ENCODE results near the gene TTC13.
"Not testable (repeated sequence)": the region's sequence is repeated elsewhere in the genome, so short reads cannot be mapped to it uniquely, and the experiment has no call there.

The TTC13 gene, protein sequence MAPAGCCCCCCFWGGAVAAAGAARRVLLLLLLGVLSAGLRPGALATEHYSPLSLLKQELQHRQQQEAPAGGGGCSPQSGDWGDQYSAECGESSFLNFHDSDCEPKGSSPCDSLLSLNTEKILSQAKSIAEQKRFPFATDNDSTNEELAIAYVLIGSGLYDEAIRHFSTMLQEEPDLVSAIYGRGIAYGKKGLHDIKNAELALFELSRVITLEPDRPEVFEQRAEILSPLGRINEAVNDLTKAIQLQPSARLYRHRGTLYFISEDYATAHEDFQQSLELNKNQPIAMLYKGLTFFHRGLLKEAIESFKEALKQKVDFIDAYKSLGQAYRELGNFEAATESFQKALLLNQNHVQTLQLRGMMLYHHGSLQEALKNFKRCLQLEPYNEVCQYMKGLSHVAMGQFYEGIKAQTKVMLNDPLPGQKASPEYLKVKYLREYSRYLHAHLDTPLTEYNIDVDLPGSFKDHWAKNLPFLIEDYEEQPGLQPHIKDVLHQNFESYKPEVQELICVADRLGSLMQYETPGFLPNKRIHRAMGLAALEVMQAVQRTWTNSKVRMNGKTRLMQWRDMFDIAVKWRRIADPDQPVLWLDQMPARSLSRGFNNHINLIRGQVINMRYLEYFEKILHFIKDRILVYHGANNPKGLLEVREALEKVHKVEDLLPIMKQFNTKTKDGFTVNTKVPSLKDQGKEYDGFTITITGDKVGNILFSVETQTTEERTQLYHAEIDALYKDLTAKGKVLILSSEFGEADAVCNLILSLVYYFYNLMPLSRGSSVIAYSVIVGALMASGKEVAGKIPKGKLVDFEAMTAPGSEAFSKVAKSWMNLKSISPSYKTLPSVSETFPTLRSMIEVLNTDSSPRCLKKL

DNA sequence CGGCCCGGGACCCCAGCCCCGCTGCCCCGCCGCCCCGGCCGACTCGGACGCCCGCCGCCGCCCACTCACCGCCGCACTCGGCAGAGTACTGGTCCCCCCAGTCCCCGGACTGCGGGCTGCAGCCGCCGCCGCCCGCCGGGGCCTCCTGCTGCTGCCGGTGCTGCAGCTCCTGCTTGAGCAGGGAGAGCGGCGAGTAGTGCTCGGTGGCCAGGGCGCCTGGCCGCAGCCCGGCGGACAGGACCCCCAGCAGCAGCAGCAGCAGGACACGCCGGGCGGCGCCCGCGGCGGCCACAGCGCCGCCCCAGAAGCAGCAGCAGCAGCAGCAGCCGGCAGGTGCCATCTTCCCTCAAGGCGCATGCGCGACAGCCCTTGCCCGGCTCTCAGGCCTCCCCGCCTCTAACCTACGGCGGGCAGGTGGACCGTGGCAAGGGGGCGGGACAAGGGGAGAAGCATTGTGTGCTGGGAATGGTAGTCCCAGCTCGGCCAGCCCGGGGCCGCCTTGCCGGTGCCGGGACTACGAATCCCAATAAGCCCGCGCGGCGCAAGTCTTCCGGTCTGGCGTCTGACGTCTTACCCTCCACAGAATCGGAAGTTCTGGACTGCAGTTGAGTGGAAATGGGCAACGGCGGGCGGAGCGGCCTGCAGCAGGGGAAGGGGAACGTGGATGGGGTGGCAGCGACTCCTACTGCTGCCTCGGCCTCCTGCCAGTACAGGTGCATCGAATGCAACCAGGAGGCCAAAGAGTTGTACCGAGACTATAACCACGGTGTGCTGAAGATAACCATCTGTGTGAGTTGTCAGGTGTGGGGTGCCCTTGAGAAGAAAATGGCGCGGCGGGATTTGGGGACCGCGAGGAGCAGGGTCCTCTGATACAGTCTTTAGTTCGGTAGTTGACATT lies at the start of gene TTC13, which contains the start of gene ARV1:
TTC13 (minus strand) TSS at position 371 of the 898 bp plus-strand sequence; CDS start at position 340, 31 bp downstream.
ARV1 (plus strand) TSS at position 604 of the 898 bp plus-strand sequence; CDS start at position 616, 12 bp downstream.
- Histone ChIP-seq H3K4me3 (ENCODE audit: low read length) (peak within 1 kb of the TSS; percentile 90), H3K9ac (ENCODE audit: low read depth, low read length) (peak within 1 kb of the TSS; percentile 70; the same call in 1 of the 2 replicates), H3K36me3 (ENCODE audit: insufficient read depth, low read depth, low read length) (peaks cover 6% of the 10 kb centered on the region), H3K27ac (ENCODE audit: low read length) (no peak within 1 kb of the TSS), H3K4me1 (ENCODE audit: insufficient read depth, low read length) (no peaks in the 10 kb centered on the region), H3K27me3 (ENCODE audit: insufficient read depth, low read length) (peaks cover 71% of the 10 kb centered on the region), H3K9me3 (ENCODE audit: insufficient read depth, low read depth, low read length) (no peaks in the 10 kb centered on the region)

GRCh38 chr1:231027971-231028370 lies 49.3 kb upstream of the TTC13 start:
- Histone ChIP-seq H3K4me1 (ENCODE audit: insufficient read depth, low read length) (no peaks in the 10 kb centered on the region), H3K9ac (ENCODE audit: low read depth, low read length) (no peak overlapping the region), H3K36me3 (ENCODE audit: insufficient read depth, low read depth, low read length) (no peaks in the 10 kb centered on the region), H3K27ac (ENCODE audit: low read length) (no peak overlapping the region), H3K27me3 (ENCODE audit: insufficient read depth, low read length) (peaks cover 22% of the 10 kb centered on the region), H3K4me3 (ENCODE audit: low read length) (no peak overlapping the region), H3K9me3 (ENCODE audit: insufficient read depth, low read depth, low read length) (no peaks in the 10 kb centered on the region)

- Histone ChIP-seq H3K27me3 (ENCODE audit: insufficient read depth, low read length) (peaks cover 19% of the 10 kb centered on the region), H3K9ac (ENCODE audit: low read depth, low read length) (no peak overlapping the region), H3K36me3 (ENCODE audit: insufficient read depth, low read depth, low read length) (no peaks in the 10 kb centered on the region), H3K27ac (ENCODE audit: low read length) (no peak overlapping the region), H3K9me3 (ENCODE audit: insufficient read depth, low read depth, low read length) (no peaks in the 10 kb centered on the region), H3K4me3 (ENCODE audit: low read length) (no peak overlapping the region), H3K4me1 (ENCODE audit: insufficient read depth, low read length) (no peaks in the 10 kb centered on the region)
Observed at GRCh38 chr1:231027136-231027925, 48.7 kb upstream of the TTC13 start.

- no peaks in the 10 kb centered on the region for H3K36me3 ChIP-seq (ENCODE audit: insufficient read depth, low read depth, low read length)
- H3K4me3 ChIP-seq (ENCODE audit: low read length): no peak overlapping the region
- H3K4me1 ChIP-seq (ENCODE audit: insufficient read depth, low read length): no peaks in the 10 kb centered on the region
- peaks cover 19% of the 10 kb centered on the region for H3K27me3 ChIP-seq (ENCODE audit: insufficient read depth, low read length)
- no peak overlapping the region for H3K27ac ChIP-seq (ENCODE audit: low read length)
- no peaks in the 10 kb centered on the region for H3K9me3 ChIP-seq (ENCODE audit: insufficient read depth, low read depth, low read length)
- no peak overlapping the region for H3K9ac ChIP-seq (ENCODE audit: low read depth, low read length)
Observed at GRCh38 chr1:231026576-231026975, 47.9 kb upstream of the TTC13 start.

DNA sequence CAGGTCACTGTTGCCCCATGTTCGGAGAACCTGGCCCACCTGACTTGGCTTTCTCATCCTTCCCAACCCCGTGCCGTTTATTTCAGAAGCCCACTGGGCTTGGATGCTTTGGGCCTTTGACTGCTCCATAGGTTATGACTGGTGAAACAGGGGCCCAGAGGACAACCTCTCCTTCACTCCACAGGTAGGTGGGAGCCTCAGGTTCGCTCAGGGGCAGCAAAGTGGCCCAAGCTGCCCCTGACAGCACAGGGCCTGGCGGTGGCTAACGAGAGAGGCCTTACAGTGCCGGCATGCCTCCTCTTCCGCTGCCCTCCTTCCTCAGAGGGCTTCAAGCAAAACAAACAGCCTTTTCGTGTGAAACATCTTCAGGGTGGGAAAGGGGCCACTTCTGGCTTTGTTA lies 44.5 kb upstream of the TTC13 start:
- H3K36me3 ChIP-seq (ENCODE audit: insufficient read depth, low read depth, low read length): no peaks in the 10 kb centered on the region
- peaks cover 17% of the 10 kb centered on the region for H3K4me1 ChIP-seq (ENCODE audit: insufficient read depth, low read length)
- no peak overlapping the region for H3K9ac ChIP-seq (ENCODE audit: low read depth, low read length)
- no peak overlapping the region for H3K27ac ChIP-seq (ENCODE audit: low read length)
- H3K9me3 ChIP-seq (ENCODE audit: insufficient read depth, low read depth, low read length): no peaks in the 10 kb centered on the region
- no peak overlapping the region for H3K4me3 ChIP-seq (ENCODE audit: low read length)
- peaks cover 32% of the 10 kb centered on the region for H3K27me3 ChIP-seq (ENCODE audit: insufficient read depth, low read length)

GRCh38 chr1:231022543-231022942 lies 43.9 kb upstream of the TTC13 start:
- not testable (repeated sequence) for H3K9me3 ChIP-seq (ENCODE audit: insufficient read depth, low read depth, low read length); H3K36me3 ChIP-seq (ENCODE audit: insufficient read depth, low read depth, low read length); H3K9ac ChIP-seq (ENCODE audit: low read depth, low read length); H3K27ac ChIP-seq (ENCODE audit: low read length); H3K4me3 ChIP-seq (ENCODE audit: low read length)
- Histone ChIP-seq H3K4me1 (ENCODE audit: insufficient read depth, low read length) (peaks cover 17% of the 10 kb centered on the region), H3K27me3 (ENCODE audit: insufficient read depth, low read length) (peaks cover 26% of the 10 kb centered on the region)

GRCh38 chr1:231021540-231022031 lies 42.9 kb upstream of the TTC13 start:
- no peak overlapping the region for H3K9ac ChIP-seq (ENCODE audit: low read depth, low read length)
- no peaks in the 10 kb centered on the region for H3K9me3 ChIP-seq (ENCODE audit: insufficient read depth, low read depth, low read length)
- H3K27ac ChIP-seq (ENCODE audit: low read length): no peak overlapping the region
- H3K4me1 ChIP-seq (ENCODE audit: insufficient read depth, low read length): peaks cover 17% of the 10 kb centered on the region
- no peaks in the 10 kb centered on the region for H3K36me3 ChIP-seq (ENCODE audit: insufficient read depth, low read depth, low read length)
- no peak overlapping the region; the same call in 1 of the 2 replicates for H3K4me3 ChIP-seq (ENCODE audit: low read length)
- H3K27me3 ChIP-seq (ENCODE audit: insufficient read depth, low read length): peaks cover 19% of the 10 kb centered on the region

DNA sequence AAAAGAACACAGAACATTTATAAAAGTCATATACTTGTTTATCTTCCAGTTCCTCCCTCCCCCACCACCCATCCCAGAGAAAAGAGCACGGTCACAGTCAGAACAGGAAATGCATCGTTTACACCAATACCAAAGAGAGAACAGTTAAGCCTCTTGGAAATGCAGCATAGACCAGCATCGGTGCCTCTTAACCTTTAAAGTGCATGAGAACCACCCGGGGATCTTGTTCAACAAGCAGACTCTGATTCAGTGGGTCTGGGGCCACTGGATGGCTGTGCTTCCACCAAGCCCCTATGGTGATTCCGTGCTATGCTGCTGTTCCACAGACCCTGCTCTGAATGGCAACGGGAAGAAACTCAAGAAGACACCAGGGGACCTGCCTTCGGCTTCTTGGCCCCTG lies 42.2 kb upstream of the TTC13 start:
- Histone ChIP-seq H3K36me3 (ENCODE audit: insufficient read depth, low read depth, low read length) (no peaks in the 10 kb centered on the region), H3K27ac (ENCODE audit: low read length) (no peak overlapping the region), H3K4me1 (ENCODE audit: insufficient read depth, low read length) (peaks cover 17% of the 10 kb centered on the region), H3K9ac (ENCODE audit: low read depth, low read length) (no peak overlapping the region), H3K4me3 (ENCODE audit: low read length) (peak overlapping the region; percentile 33; the same call in 1 of the 2 replicates), H3K27me3 (ENCODE audit: insufficient read depth, low read length) (peaks cover 19% of the 10 kb centered on the region), H3K9me3 (ENCODE audit: insufficient read depth, low read depth, low read length) (no peaks in the 10 kb centered on the region)

DNA sequence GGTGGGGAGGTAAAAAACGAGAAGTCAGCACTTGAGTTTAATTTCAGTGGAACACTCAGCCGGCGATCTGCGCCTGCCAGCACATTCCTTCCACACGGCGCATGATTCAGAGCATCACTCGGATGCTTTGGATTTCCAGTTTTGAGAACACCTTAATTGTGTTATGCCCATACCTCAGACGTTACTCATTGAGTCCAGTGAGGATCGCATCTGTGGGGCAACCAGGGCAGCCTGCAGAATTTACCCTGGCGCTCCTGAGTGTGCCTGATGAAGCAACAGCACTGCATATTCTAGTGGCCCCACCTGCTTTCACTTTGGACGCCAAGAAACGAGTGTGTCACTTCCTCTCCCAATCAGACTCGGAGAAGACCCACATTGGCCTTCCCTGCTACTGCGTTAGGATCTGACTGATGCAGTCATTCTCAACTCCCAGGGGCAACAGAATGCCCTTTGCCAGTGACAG lies 41.5 kb upstream of the TTC13 start:
- Histone ChIP-seq H3K9me3 (ENCODE audit: insufficient read depth, low read depth, low read length) (no peaks in the 10 kb centered on the region), H3K36me3 (ENCODE audit: insufficient read depth, low read depth, low read length) (no peaks in the 10 kb centered on the region), H3K9ac (ENCODE audit: low read depth, low read length) (no peak overlapping the region), H3K4me1 (ENCODE audit: insufficient read depth, low read length) (peaks cover 17% of the 10 kb centered on the region), H3K27ac (ENCODE audit: low read length) (no peak overlapping the region), H3K27me3 (ENCODE audit: insufficient read depth, low read length) (peaks cover 19% of the 10 kb centered on the region), H3K4me3 (ENCODE audit: low read length) (peak overlapping the region; percentile 33; the same call in 1 of the 2 replicates)

- Histone ChIP-seq H3K27ac (ENCODE audit: low read length) (no peak overlapping the region), H3K36me3 (ENCODE audit: insufficient read depth, low read depth, low read length) (no peaks in the 10 kb centered on the region), H3K4me1 (ENCODE audit: insufficient read depth, low read length) (peaks cover 17% of the 10 kb centered on the region), H3K9ac (ENCODE audit: low read depth, low read length) (no peak overlapping the region), H3K27me3 (ENCODE audit: insufficient read depth, low read length) (peaks cover 19% of the 10 kb centered on the region), H3K9me3 (ENCODE audit: insufficient read depth, low read depth, low read length) (no peaks in the 10 kb centered on the region), H3K4me3 (ENCODE audit: low read length) (no peak overlapping the region)
Observed at GRCh38 chr1:231019711-231020110, 41.0 kb upstream of the TTC13 start.

Measured in iPS-20b (cell line).